WI38 (cell line): Measurements from ENCODE around the gene USP17L24.
"Not testable (repeated sequence)": the region's sequence is repeated elsewhere in the genome, so short reads cannot be mapped to it uniquely, and the experiment has no call there.

Source experiments
- H3K4me3 ChIP-seq: 2 replicates; pipeline ENCODE4 v1.5.1; 2011; ENCODE audit warnings: low read depth, mild to moderate bottlenecking, control low read depth, low read length

The USP17L24 gene, protein sequence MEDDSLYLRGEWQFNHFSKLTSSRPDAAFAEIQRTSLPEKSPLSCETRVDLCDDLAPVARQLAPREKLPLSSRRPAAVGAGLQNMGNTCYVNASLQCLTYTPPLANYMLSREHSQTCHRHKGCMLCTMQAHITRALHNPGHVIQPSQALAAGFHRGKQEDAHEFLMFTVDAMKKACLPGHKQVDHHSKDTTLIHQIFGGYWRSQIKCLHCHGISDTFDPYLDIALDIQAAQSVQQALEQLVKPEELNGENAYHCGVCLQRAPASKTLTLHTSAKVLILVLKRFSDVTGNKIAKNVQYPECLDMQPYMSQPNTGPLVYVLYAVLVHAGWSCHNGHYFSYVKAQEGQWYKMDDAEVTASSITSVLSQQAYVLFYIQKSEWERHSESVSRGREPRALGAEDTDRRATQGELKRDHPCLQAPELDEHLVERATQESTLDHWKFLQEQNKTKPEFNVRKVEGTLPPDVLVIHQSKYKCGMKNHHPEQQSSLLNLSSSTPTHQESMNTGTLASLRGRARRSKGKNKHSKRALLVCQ

DNA sequence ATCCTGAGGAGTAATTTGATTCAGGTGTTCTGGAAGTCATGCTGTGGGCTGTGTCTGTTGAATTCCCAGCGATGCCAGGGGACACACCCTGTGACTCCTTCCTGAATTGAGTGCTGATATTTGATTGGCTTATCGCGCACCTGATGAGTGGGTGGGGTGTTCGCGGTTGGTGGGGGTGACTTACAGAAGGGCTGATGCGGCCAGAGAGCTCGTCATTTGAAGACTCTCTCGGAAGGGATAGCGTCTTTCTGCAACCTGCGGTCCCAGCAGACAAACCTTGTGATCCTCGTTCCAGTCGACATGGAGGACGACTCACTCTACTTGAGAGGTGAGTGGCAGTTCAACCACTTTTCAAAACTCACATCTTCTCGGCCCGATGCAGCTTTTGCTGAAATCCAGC is at the start of gene USP17L24:
TSS of gene USP17L24 (plus strand) at position 301 of the 400 bp plus-strand sequence. CDS start at position 301, 0 bp downstream.
- not testable (repeated sequence) for H3K4me3 ChIP-seq

DNA sequence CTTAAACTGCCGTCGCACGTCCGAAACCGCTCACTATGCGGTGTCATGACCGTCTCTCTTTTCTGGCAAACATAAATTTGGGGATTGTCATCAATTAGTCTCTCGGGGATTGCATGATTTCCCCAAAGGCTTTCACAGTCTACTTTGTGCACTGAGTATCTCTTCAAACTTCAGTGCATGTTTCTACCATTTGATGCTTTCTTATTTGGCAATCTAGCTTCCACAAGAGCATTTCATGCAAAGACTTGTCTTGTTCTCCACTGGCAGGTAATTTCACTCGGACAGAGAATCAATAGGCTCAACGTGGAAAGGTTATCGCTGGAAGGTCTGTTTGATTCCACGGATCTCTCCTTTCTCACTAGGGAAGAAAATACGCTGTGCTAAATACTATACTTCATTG is 774 bp upstream of the USP17L24 start:
- H3K4me3 ChIP-seq = not testable (repeated sequence)

DNA sequence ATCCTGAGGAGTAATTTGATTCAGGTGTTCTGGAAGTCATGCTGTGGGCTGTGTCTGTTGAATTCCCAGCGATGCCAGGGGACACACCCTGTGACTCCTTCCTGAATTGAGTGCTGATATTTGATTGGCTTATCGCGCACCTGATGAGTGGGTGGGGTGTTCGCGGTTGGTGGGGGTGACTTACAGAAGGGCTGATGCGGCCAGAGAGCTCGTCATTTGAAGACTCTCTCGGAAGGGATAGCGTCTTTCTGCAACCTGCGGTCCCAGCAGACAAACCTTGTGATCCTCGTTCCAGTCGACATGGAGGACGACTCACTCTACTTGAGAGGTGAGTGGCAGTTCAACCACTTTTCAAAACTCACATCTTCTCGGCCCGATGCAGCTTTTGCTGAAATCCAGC is 4.6 kb downstream of the USP17L24 start, which contains the start of gene USP17L25:
TSS of gene USP17L25 (plus strand) at position 301 of the 400 bp plus-strand sequence. CDS start at position 301, 0 bp downstream.
- H3K4me3 ChIP-seq = not testable (repeated sequence)

DNA sequence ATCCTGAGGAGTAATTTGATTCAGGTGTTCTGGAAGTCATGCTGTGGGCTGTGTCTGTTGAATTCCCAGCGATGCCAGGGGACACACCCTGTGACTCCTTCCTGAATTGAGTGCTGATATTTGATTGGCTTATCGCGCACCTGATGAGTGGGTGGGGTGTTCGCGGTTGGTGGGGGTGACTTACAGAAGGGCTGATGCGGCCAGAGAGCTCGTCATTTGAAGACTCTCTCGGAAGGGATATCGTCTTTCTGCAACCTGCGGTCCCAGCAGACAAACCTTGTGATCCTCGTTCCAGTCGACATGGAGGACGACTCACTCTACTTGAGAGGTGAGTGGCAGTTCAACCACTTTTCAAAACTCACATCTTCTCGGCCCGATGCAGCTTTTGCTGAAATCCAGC is 9.4 kb downstream of the USP17L24 start, which contains the start of gene USP17L26:
TSS of gene USP17L26 (plus strand) at position 301 of the 400 bp plus-strand sequence. CDS start at position 301, 0 bp downstream.
- not testable (repeated sequence) for H3K4me3 ChIP-seq

DNA sequence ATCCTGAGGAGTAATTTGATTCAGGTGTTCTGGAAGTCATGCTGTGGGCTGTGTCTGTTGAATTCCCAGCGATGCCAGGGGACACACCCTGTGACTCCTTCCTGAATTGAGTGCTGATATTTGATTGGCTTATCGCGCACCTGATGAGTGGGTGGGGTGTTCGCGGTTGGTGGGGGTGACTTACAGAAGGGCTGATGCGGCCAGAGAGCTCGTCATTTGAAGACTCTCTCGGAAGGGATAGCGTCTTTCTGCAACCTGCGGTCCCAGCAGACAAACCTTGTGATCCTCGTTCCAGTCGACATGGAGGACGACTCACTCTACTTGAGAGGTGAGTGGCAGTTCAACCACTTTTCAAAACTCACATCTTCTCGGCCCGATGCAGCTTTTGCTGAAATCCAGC is 14.1 kb downstream of the USP17L24 start, which contains the start of gene USP17L5:
TSS of gene USP17L5 (plus strand) at position 301 of the 400 bp plus-strand sequence. CDS start at position 301, 0 bp downstream.
- not testable (repeated sequence) for H3K4me3 ChIP-seq

DNA sequence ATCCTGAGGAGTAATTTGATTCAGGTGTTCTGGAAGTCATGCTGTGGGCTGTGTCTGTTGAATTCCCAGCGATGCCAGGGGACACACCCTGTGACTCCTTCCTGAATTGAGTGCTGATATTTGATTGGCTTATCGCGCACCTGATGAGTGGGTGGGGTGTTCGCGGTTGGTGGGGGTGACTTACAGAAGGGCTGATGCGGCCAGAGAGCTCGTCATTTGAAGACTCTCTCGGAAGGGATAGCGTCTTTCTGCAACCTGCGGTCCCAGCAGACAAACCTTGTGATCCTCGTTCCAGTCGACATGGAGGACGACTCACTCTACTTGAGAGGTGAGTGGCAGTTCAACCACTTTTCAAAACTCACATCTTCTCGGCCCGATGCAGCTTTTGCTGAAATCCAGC is 18.9 kb downstream of the USP17L24 start, which contains the start of gene USP17L27:
TSS of gene USP17L27 (plus strand) at position 301 of the 400 bp plus-strand sequence. CDS start at position 301, 0 bp downstream.
- not testable (repeated sequence) for H3K4me3 ChIP-seq

DNA sequence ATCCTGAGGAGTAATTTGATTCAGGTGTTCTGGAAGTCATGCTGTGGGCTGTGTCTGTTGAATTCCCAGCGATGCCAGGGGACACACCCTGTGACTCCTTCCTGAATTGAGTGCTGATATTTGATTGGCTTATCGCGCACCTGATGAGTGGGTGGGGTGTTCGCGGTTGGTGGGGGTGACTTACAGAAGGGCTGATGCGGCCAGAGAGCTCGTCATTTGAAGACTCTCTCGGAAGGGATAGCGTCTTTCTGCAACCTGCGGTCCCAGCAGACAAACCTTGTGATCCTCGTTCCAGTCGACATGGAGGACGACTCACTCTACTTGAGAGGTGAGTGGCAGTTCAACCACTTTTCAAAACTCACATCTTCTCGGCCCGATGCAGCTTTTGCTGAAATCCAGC is 23.6 kb downstream of the USP17L24 start, which contains the start of gene USP17L28:
TSS of gene USP17L28 (plus strand) at position 301 of the 400 bp plus-strand sequence. CDS start at position 301, 0 bp downstream.
- not testable (repeated sequence) for H3K4me3 ChIP-seq

DNA sequence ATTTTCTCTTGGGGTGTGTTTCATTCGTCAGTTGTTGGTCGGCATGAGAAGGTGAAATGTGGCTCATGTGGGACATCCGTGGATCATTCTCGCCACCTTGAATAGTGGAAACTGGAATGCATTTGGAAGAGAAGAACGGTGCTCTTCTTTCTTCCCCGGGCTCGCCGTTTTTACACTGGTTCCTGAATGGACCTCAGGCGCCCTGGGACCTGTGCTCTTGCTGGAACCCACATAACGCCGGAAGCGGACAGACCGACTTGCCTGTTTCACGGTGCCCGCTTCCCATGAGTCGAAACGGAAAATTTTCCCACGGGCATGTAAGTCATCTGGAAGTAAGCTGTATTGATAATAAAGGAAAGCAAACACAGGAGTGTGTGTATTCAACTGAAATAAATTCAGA is 25.9 kb downstream of the USP17L24 start:
- H3K4me3 ChIP-seq = not testable (repeated sequence)

DNA sequence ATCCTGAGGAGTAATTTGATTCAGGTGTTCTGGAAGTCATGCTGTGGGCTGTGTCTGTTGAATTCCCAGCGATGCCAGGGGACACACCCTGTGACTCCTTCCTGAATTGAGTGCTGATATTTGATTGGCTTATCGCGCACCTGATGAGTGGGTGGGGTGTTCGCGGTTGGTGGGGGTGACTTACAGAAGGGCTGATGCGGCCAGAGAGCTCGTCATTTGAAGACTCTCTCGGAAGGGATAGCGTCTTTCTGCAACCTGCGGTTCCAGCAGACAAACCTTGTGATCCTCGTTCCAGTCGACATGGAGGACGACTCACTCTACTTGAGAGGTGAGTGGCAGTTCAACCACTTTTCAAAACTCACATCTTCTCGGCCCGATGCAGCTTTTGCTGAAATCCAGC is 28.4 kb downstream of the USP17L24 start, which contains the start of gene USP17L29:
TSS of gene USP17L29 (plus strand) at position 301 of the 400 bp plus-strand sequence. CDS start at position 301, 0 bp downstream.
- H3K4me3 ChIP-seq = not testable (repeated sequence)

DNA sequence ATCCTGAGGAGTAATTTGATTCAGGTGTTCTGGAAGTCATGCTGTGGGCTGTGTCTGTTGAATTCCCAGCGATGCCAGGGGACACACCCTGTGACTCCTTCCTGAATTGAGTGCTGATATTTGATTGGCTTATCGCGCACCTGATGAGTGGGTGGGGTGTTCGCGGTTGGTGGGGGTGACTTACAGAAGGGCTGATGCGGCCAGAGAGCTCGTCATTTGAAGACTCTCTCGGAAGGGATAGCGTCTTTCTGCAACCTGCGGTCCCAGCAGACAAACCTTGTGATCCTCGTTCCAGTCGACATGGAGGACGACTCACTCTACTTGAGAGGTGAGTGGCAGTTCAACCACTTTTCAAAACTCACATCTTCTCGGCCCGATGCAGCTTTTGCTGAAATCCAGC is 37.9 kb downstream of the USP17L24 start, which contains the start of gene USP17L30:
TSS of gene USP17L30 (plus strand) at position 301 of the 400 bp plus-strand sequence. CDS start at position 301, 0 bp downstream.
- H3K4me3 ChIP-seq = not testable (repeated sequence)
